HK-2 (cell line): ENCODE results near the gene SPNS1.
"Not testable (repeated sequence)": the region's sequence is repeated elsewhere in the genome, so short reads cannot be mapped to it uniquely, and the experiment has no call there.

ENCODE experiments used
- DNase-seq: peaks from one replicate; pipeline ENCODE4 v3.0.0-alpha.2; 2018; ENCODE audit not compliant: unreplicated experiment

Gene SPNS1

GRCh38 chr16:28987170-28987853 lies 12.7 kb downstream of the SPNS1 start:
- no peak for DNase-seq

GRCh38 chr16:28989363-28989762 lies 14.8 kb downstream of the SPNS1 start:
- no peak for DNase-seq

GRCh38 chr16:28990375-28991040 lies 15.9 kb downstream of the SPNS1 start:
- DNase-seq, result no peak

- DNase-seq, result no peak
These were observed 17.1 kb downstream of the SPNS1 start for GRCh38 chr16:28991687-28992086.

GRCh38 chr16:28992496-28992895 lies 17.9 kb downstream of the SPNS1 start:
- no peak for DNase-seq

- DNase-seq, result no peak
These were observed 24.3 kb downstream of the SPNS1 start for GRCh38 chr16:28998837-28999236.

GRCh38 chr16:28999577-28999976 lies 25.0 kb downstream of the SPNS1 start:
- no peak for DNase-seq

GRCh38 chr16:29000019-29000418 lies 25.4 kb downstream of the SPNS1 start:
- DNase-seq, result no peak

- DNase-seq, result not testable (repeated sequence)
These were observed 30.0 kb downstream of the SPNS1 start for GRCh38 chr16:29004496-29005139.

- DNase-seq, result no peak
These were observed 33.4 kb downstream of the SPNS1 start for GRCh38 chr16:29007730-29008593.

GRCh38 chr16:29009050-29009837 lies 34.7 kb downstream of the SPNS1 start:
- DNase-seq, result no peak

GRCh38 chr16:29009838-29010166 lies 35.2 kb downstream of the SPNS1 start:
- DNase-seq, result no peak

GRCh38 chr16:29011112-29011511 lies 36.5 kb downstream of the SPNS1 start:
- DNase-seq, result no peak

GRCh38 chr16:29011851-29012250 lies 37.3 kb downstream of the SPNS1 start:
- no peak for DNase-seq

GRCh38 chr16:29012913-29013553 lies 38.5 kb downstream of the SPNS1 start:
- DNase-seq, result no peak

- DNase-seq, result no peak
These were observed 40.0 kb downstream of the SPNS1 start for GRCh38 chr16:29014561-29015069.

- DNase-seq, result no peak
These were observed 47.6 kb downstream of the SPNS1 start for GRCh38 chr16:29022196-29022595.

GRCh38 chr16:29023279-29024277 lies 49.0 kb downstream of the SPNS1 start:
- no peak for DNase-seq

GRCh38 chr16:29024278-29024677 lies 49.7 kb downstream of the SPNS1 start:
- DNase-seq, result no peak
